Nephron progenitor cell (in vitro differentiated cells): Measurements from ENCODE around the gene MAGI2.

Experiments used
- DNase-seq: peaks from one replicate; pipeline ENCODE4 v3.0.0; 2021
- H3K27ac Mint-ChIP-seq: 2 replicates; pipeline ENCODE4 v1.8.0; 2021; ENCODE audit warnings: mild to moderate bottlenecking, moderate library complexity, mixed read lengths
- H3K27me3 Mint-ChIP-seq: 2 replicates; pipeline ENCODE4 v1.8.0; 2021; ENCODE audit warnings: mild to moderate bottlenecking, low read depth, mixed read lengths; ENCODE audit not compliant: poor library complexity
- H3K36me3 Mint-ChIP-seq: 2 replicates; pipeline ENCODE4 v1.8.0; 2021; ENCODE audit warnings: low read depth, mixed read lengths
- H3K4me1 Mint-ChIP-seq: 2 replicates; pipeline ENCODE4 v1.8.0; 2021; ENCODE audit warnings: mixed read lengths
- H3K4me3 Mint-ChIP-seq: 2 replicates; pipeline ENCODE4 v1.8.0; 2021; ENCODE audit warnings: mild to moderate bottlenecking, moderate library complexity, mixed read lengths
- H3K9me3 Mint-ChIP-seq: 2 replicates; pipeline ENCODE4 v1.8.0; 2021; ENCODE audit warnings: mild to moderate bottlenecking, moderate library complexity, mixed read lengths
- CTCF ChIP-seq: fragments of 200-600 bp; sonication (generic); IDR thresholded peaks from 2 replicates; pipeline ENCODE4 v1.5.0; 2021; ENCODE audit warnings: antibody characterized with exemption

Gene MAGI2

DNA sequence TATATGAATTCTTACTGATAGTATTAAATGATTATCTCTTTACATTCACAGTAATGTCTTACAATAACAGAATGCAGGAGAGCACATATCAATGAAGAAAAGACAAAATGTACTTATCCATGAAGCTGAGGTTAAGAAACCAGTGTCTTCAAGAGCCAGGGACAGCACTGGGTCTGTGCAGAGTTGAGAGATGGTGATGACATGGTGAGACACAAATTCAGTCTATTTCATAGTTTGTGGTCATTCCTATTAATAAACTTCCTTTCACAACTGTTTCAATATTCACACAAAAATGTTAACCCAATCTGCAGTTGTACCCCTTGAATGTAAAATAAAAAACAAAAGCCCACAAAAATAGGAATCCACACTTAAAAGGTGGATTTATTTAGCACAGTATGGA lies 5.3 kb upstream of the MAGI2 start:
- Mint-ChIP-seq H3K4me3 (no peak overlapping the region), H3K36me3 (peaks cover 15% of the 10 kb centered on the region), H3K27ac (no peak overlapping the region), H3K9me3 (no peaks in the 10 kb centered on the region), H3K4me1 (peaks cover 19% of the 10 kb centered on the region), H3K27me3 (peaks cover 7% of the 10 kb centered on the region)
- TF ChIP-seq CTCF = no peak
- DNase-seq = no peak

DNA sequence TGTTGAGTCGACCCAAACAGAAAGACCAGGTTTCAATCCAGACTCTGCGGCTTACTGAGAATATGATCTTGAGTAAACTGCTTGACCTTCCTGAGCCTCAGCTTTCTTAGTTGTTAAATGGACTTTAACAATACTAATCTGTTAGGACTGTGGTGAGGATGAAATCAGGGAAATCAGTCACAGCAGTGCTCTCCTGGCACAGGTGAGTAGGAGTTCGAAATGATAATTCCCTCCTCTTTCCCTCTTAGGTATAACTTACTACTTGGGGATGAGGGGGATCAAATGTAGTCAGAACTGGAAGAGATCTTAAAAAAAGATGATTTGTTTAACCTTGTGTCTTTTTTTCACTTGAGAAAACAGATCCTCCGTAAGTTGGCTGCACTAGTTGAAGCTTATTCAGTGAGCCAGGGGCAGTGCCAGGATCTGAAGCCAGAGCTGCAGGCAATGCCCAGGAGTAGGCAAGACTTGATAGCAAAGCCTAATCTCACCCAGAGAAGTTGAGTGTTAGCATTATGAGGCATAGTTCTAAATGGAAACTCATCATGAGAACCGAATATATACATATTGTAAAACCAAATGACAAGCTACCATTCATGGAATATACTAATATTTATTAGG lies 1.8 kb upstream of the MAGI2 start:
- peak overlapping the region; percentile 94 for H3K4me3 Mint-ChIP-seq
- H3K27ac Mint-ChIP-seq = no peak overlapping the region
- no peaks in the 10 kb centered on the region for H3K9me3 Mint-ChIP-seq
- no peak for TF ChIP-seq CTCF
- no peak for DNase-seq
- H3K36me3 Mint-ChIP-seq = peaks cover 15% of the 10 kb centered on the region
- peaks cover 38% of the 10 kb centered on the region for H3K4me1 Mint-ChIP-seq
- H3K27me3 Mint-ChIP-seq = peaks cover 7% of the 10 kb centered on the region

- no peak for TF ChIP-seq CTCF
- no peaks in the 10 kb centered on the region for H3K9me3 Mint-ChIP-seq
- no peak overlapping the region for H3K27ac Mint-ChIP-seq
- H3K27me3 Mint-ChIP-seq = peaks cover 7% of the 10 kb centered on the region
- peak; percentile 66 for DNase-seq
- H3K4me3 Mint-ChIP-seq = peak overlapping the region; percentile 94
- peaks cover 10% of the 10 kb centered on the region for H3K36me3 Mint-ChIP-seq
- peaks cover 38% of the 10 kb centered on the region for H3K4me1 Mint-ChIP-seq
Measured at GRCh38 chr7:79454361-79454960, 994 bp upstream of the MAGI2 start.

- Mint-ChIP-seq H3K27me3 (peaks cover 7% of the 10 kb centered on the region), H3K4me1 (peaks cover 38% of the 10 kb centered on the region), H3K36me3 (peaks cover 7% of the 10 kb centered on the region), H3K4me3 (peak overlapping the region; percentile 94), H3K27ac (peak overlapping the region; percentile 68), H3K9me3 (no peaks in the 10 kb centered on the region)
- no peak for DNase-seq
- TF ChIP-seq CTCF = no peak
Measured at GRCh38 chr7:79453266-79453557, 255 bp downstream of the MAGI2 start.

DNA sequence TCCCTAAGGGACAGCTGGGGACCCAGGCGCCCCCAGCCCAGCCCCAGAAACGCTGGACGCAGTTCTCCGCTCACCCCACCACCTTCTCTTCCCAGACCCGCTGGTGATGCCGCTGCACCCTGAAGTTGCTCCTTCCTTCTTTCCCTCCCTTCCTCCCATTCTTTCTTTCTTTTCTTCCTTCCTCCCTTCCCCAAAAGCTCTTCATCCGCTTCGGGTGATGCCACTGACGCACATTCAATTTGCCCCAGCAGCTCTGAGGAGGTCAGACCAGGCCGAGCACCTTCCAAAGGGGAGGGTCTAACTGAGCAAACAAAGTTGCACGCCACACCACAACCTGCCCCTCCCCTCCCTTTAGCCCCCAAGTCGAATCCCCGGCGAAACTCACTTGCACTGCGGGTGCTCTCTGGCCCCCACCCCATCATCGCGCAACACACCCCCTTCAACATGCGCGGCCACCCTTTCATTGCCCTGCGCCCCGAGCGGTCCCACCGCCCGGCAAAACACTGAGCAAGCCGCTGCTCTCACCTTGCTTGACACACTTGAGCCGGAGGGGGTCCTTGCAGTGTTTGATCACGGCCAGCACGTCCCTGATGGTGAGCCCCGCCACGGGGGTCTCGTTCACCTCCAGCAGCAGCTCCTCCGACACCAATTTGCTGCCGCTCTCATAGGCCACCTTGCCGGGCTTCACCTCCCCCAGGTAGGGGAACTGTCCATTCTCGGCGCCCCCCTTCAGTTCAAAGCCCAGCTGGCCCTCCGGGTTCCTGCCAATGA lies 787 bp downstream of the MAGI2 start:
- H3K36me3 Mint-ChIP-seq = peaks cover 4% of the 10 kb centered on the region
- H3K27me3 Mint-ChIP-seq = peaks cover 7% of the 10 kb centered on the region
- peak overlapping the region; percentile 68 for H3K27ac Mint-ChIP-seq
- H3K4me3 Mint-ChIP-seq = peak overlapping the region; percentile 94
- DNase-seq = peak; percentile 46
- peaks cover 38% of the 10 kb centered on the region for H3K4me1 Mint-ChIP-seq
- no peak for TF ChIP-seq CTCF
- H3K9me3 Mint-ChIP-seq = no peaks in the 10 kb centered on the region
